Measurements from ENCODE around the gene ZNF821. TPM values are rescaled to one million over a fixed set of nuclear protein-coding genes. Genes with fewer than 3 reads are reported as not detected.

Gene ZNF821, protein sequence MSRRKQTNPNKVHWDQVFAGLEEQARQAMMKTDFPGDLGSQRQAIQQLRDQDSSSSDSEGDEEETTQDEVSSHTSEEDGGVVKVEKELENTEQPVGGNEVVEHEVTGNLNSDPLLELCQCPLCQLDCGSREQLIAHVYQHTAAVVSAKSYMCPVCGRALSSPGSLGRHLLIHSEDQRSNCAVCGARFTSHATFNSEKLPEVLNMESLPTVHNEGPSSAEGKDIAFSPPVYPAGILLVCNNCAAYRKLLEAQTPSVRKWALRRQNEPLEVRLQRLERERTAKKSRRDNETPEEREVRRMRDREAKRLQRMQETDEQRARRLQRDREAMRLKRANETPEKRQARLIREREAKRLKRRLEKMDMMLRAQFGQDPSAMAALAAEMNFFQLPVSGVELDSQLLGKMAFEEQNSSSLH
- total RNA-seq (2012; rRNA removed) = 2.2 and 3.5 TPM in 2 replicates

DNA sequence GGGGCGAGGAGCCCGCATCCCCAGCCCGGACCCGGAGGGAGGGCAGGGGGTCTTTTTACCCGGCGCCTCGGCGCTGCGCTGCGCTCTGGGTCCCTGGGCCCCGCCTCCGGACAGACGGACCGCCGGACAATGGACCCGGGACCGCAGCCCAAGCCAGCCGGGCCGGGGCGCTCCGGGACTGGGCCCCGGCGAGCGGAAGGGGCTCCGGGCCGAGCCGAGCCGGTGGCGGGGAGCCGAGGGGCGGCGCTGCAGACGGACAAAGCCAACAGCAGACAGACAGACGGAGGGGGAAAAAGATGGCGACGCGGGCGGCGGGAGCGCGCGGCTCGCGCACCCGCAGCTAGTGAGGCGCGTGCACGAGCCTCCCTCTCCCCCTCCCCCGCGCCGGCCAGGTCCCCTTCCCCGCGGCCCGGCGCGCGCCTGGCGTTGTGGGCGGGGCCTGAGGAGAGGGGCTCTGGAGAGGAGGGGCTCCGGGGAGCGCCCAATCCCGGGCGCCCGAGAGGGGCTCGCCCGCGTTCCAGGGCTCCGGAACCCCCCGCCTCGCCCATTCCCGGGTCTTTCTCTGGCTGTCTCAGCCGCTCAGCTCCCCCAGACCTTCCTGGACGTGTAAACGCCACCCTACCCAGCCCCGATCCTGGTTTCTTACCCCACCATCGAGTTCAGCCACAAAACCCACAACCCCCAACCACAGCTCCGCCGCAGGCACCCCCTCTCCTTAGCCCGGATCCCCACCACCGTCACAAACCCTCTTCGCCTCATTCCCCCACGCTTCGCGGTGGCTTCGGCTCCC lies at the start of gene ZNF821:
Gene ZNF821, minus strand, starts transcription at position 334 of the 790 bp plus-strand sequence. CDS start 4,236 bp downstream, outside the sequence.
- Histone ChIP-seq H3K4me2 (ENCODE audit: low read length) (peak within 1 kb of the TSS; percentile 99), H3K4me3 (ENCODE audit: low read length) (peak within 1 kb of the TSS; percentile 88), H3K36me3 (ENCODE audit: insufficient read depth, low read length) (peaks cover 12% of the 10 kb centered on the region), H3K9ac (ENCODE audit: low read depth, low read length) (peak within 1 kb of the TSS; percentile 93), H3K27me3 (ENCODE audit: control insufficient read depth, insufficient read depth, low read length) (no peaks in the 10 kb centered on the region), H3K9me3 (replicated peaks; ENCODE audit: low read length) (no peaks in the 10 kb centered on the region), H3K4me1 (ENCODE audit: control insufficient read depth, insufficient read depth, low read length) (peaks cover 11% of the 10 kb centered on the region)

DNA sequence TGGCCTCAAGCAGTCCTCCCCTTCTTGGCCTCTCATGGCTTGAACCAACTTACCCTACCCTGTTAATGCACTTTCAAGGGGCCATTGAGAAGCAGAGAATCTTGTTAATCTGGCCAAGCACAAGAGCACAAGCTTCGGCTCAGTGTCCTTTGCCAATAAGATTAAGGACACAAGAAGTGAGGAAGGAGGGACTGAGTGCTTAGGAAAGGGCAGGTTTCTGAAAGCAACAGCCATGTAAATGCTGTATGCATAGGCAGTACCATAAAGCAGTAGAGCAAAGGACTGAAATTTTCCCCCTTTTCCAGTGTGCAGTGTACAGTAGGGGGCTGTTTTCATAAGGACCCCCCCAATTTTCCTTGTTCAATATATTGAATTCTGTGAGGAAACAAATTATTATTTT lies 49.0 kb upstream of the ZNF821 start:
- Histone ChIP-seq H3K4me2 (ENCODE audit: low read length) (no peak overlapping the region), H3K9ac (ENCODE audit: low read depth, low read length) (no peak overlapping the region), H3K4me1 (ENCODE audit: control insufficient read depth, insufficient read depth, low read length) (peaks cover 25% of the 10 kb centered on the region), H3K36me3 (ENCODE audit: insufficient read depth, low read length) (peaks cover 51% of the 10 kb centered on the region), H3K27me3 (ENCODE audit: control insufficient read depth, insufficient read depth, low read length) (no peaks in the 10 kb centered on the region), H3K4me3 (ENCODE audit: low read length) (no peak overlapping the region), H3K9me3 (replicated peaks; ENCODE audit: low read length) (no peaks in the 10 kb centered on the region)

DNA sequence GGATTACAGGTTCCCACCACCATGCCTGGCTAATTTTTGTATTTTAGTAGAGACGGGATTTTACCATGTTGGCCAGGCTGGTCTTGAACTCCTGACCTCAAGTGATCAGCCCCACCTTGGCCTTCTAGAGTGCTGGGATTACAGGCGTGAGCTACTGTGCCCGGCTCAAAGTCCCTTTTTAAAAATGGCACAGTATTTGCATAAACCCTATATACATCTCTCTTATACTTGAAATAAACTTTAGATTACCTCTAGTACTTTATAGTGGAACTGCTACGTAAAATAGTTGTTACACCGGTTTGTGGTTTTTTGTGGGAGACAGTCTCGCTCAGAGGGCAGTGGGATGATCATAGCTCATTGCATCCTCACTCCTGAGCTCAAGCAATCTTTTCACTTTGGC lies 47.6 kb upstream of the ZNF821 start:
- Histone ChIP-seq H3K9ac (ENCODE audit: low read depth, low read length) (no peak overlapping the region), H3K4me2 (ENCODE audit: low read length) (no peak overlapping the region), H3K4me1 (ENCODE audit: control insufficient read depth, insufficient read depth, low read length) (peaks cover 39% of the 10 kb centered on the region), H3K9me3 (replicated peaks; ENCODE audit: low read length) (no peaks in the 10 kb centered on the region), H3K4me3 (ENCODE audit: low read length) (no peak overlapping the region), H3K27me3 (ENCODE audit: control insufficient read depth, insufficient read depth, low read length) (no peaks in the 10 kb centered on the region), H3K36me3 (ENCODE audit: insufficient read depth, low read length) (peaks cover 63% of the 10 kb centered on the region)

DNA sequence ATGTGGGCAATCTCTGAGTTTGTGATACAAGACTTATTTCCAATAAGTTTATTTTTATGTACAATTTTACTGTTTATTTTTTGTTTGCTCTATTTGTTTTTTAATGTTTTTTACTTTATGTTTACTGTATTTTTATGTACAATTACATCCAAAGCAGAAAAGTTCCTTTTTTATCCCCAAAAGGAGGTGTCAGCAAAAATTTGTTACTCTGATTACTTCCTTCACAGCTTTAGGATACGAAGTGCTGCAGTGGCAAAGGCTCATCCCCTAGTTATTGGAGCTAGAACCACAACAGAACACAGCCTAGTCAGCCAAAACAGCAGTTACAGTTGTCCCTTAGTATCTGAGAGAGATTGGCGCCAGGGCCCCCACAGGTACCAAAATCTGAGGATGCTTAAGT lies 47.0 kb upstream of the ZNF821 start:
- no peaks in the 10 kb centered on the region for H3K27me3 ChIP-seq (ENCODE audit: control insufficient read depth, insufficient read depth, low read length)
- no peak overlapping the region for H3K4me3 ChIP-seq (ENCODE audit: low read length)

DNA sequence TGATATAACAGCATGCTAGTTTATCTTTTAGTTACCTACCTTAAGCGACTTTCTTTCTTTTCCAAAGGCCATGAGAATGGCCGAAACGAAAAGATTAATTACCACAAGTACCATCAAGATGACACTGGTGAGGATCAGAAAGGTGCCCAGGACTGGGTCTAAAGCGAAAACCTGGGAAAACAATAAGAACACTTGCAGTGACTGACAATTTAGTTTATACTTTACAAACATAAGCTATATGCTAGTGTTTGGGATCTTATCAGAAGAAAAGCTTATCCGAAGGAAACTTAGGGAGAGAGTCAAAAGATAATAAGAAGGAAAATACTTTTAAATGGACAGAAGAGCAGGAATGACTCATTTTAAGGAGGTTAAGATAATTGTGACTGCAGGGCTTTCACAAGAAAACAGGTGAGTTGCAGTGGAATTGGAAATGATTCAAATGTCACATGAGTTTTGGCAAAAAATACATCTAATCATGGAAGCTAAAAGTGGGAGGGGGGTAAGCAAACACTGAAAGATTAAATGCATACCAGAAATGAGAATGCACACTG lies 46.1 kb upstream of the ZNF821 start:
- H3K27me3 ChIP-seq (ENCODE audit: control insufficient read depth, insufficient read depth, low read length) = no peaks in the 10 kb centered on the region
- H3K4me2 ChIP-seq (ENCODE audit: low read length) = no peak overlapping the region
- peaks cover 43% of the 10 kb centered on the region for H3K4me1 ChIP-seq (ENCODE audit: control insufficient read depth, insufficient read depth, low read length)
- peaks cover 58% of the 10 kb centered on the region for H3K36me3 ChIP-seq (ENCODE audit: insufficient read depth, low read length)
- no peaks in the 10 kb centered on the region for H3K9me3 ChIP-seq (replicated peaks; ENCODE audit: low read length)
- H3K9ac ChIP-seq (ENCODE audit: low read depth, low read length) = no peak overlapping the region
- no peak overlapping the region for H3K4me3 ChIP-seq (ENCODE audit: low read length)

More for the DNA sequence above, 47.0 kb upstream of the ZNF821 start:
- Histone ChIP-seq H3K4me2 (ENCODE audit: low read length) (no peak overlapping the region), H3K9me3 (replicated peaks; ENCODE audit: low read length) (no peaks in the 10 kb centered on the region), H3K9ac (ENCODE audit: low read depth, low read length) (no peak overlapping the region), H3K36me3 (ENCODE audit: insufficient read depth, low read length) (peaks cover 64% of the 10 kb centered on the region), H3K4me1 (ENCODE audit: control insufficient read depth, insufficient read depth, low read length) (peaks cover 43% of the 10 kb centered on the region)

DNA sequence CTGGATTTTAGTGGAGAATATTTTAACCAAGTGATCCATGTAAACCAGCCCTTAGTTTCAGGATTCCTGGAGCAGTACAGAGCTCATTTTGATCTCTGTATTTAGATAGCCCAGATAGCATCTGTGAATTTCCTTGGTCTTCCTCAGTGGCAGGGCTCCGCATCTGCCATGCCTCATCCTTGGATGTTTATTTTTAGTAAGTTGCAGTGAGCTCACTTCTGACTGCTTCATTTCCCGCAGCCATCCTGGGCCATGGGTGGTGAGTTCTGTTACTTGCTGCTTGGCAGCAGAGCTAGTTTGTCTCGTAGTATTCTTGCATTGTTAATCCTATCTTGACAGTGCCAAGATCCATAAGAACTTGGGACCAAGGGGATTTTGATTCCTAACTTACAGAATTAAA lies 45.1 kb upstream of the ZNF821 start:
- peak overlapping the region; percentile 27 for H3K4me3 ChIP-seq (ENCODE audit: low read length)
- H3K4me1 ChIP-seq (ENCODE audit: control insufficient read depth, insufficient read depth, low read length) = peaks cover 45% of the 10 kb centered on the region
- H3K4me2 ChIP-seq (ENCODE audit: low read length) = peak overlapping the region; percentile 39
- H3K9me3 ChIP-seq (replicated peaks; ENCODE audit: low read length) = no peaks in the 10 kb centered on the region
- H3K36me3 ChIP-seq (ENCODE audit: insufficient read depth, low read length) = peaks cover 56% of the 10 kb centered on the region
- peak overlapping the region; percentile 29 for H3K9ac ChIP-seq (ENCODE audit: low read depth, low read length)
- no peaks in the 10 kb centered on the region for H3K27me3 ChIP-seq (ENCODE audit: control insufficient read depth, insufficient read depth, low read length)

DNA sequence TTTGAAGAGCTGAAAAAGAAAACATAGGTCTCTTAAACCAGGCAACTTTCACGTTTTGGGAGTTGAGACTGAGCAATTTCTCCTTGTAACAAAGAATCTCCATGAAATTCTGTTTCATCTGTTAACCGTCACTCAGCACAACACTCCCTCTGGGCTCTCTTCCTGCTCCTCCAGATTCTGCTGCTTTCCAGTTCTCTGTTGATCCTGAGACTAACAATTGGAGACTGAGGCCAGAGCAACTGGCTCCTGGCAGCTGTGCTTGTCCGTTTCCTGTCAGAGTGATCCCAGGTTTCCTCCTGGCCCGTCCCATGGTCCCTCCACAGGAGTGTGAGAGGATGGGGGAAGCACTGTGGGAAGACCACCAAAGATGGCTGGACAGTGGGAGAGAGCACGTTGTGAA lies 43.8 kb upstream of the ZNF821 start:
- peaks cover 68% of the 10 kb centered on the region for H3K36me3 ChIP-seq (ENCODE audit: insufficient read depth, low read length)
- no peaks in the 10 kb centered on the region for H3K9me3 ChIP-seq (replicated peaks; ENCODE audit: low read length)
- H3K4me1 ChIP-seq (ENCODE audit: control insufficient read depth, insufficient read depth, low read length) = peaks cover 39% of the 10 kb centered on the region
- no peak overlapping the region for H3K4me3 ChIP-seq (ENCODE audit: low read length)
- H3K27me3 ChIP-seq (ENCODE audit: control insufficient read depth, insufficient read depth, low read length) = no peaks in the 10 kb centered on the region
- no peak overlapping the region for H3K9ac ChIP-seq (ENCODE audit: low read depth, low read length)
- peak overlapping the region; percentile 23 for H3K4me2 ChIP-seq (ENCODE audit: low read length)

DNA sequence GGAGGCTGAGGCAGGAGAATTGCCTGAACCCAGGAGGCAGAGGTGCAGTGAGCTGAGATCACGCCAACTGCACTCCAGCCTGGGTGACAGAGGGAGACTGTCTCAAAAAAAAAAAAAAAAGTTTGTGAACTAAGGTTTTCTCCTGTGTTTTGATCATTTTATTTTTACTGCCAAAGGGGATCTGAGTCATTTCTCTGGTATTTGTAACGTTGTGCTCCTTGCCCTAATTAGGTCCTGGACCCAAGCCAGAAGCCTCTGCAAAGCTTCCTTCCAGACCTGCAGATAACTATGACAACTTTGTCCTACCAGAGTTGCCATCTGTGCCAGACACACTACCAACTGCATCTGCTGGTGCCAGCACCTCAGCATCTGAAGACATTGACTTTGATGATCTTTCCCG lies 43.4 kb upstream of the ZNF821 start:
- peak overlapping the region; percentile 26 for H3K9ac ChIP-seq (ENCODE audit: low read depth, low read length)
- H3K27me3 ChIP-seq (ENCODE audit: control insufficient read depth, insufficient read depth, low read length) = no peaks in the 10 kb centered on the region
- peak overlapping the region; percentile 31 for H3K4me2 ChIP-seq (ENCODE audit: low read length)

DNA sequence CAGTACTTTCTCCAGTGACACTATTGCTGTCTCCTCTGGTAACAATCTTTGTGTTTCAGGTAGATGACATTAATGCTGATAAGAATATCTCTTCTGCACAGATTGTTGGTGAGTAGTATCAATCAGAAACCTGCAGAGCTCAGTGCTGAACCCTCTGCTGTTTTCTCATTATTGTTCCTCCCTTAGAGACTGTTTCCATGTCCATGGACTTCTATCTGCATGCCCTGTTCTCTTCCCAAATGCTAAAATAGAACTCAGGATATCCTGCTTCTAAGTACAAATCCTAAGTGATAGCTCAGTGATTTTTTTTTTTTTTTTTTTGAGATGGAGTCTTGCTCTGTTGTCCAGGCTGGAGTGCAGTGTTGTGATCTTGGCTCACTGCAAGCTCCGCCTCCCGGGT lies 40.7 kb upstream of the ZNF821 start:
- H3K36me3 ChIP-seq (ENCODE audit: insufficient read depth, low read length) = peaks cover 80% of the 10 kb centered on the region
- H3K27me3 ChIP-seq (ENCODE audit: control insufficient read depth, insufficient read depth, low read length) = no peaks in the 10 kb centered on the region
- H3K9me3 ChIP-seq (replicated peaks; ENCODE audit: low read length) = no peaks in the 10 kb centered on the region
- no peak overlapping the region for H3K9ac ChIP-seq (ENCODE audit: low read depth, low read length)
- H3K4me3 ChIP-seq (ENCODE audit: low read length) = no peak overlapping the region
- H3K4me2 ChIP-seq (ENCODE audit: low read length) = no peak overlapping the region
- peaks cover 39% of the 10 kb centered on the region for H3K4me1 ChIP-seq (ENCODE audit: control insufficient read depth, insufficient read depth, low read length)

More for the DNA sequence above, 43.4 kb upstream of the ZNF821 start:
- H3K9me3 ChIP-seq (replicated peaks; ENCODE audit: low read length) = no peaks in the 10 kb centered on the region
- peaks cover 39% of the 10 kb centered on the region for H3K4me1 ChIP-seq (ENCODE audit: control insufficient read depth, insufficient read depth, low read length)
- peaks cover 72% of the 10 kb centered on the region for H3K36me3 ChIP-seq (ENCODE audit: insufficient read depth, low read length)
- H3K4me3 ChIP-seq (ENCODE audit: low read length) = no peak overlapping the region

DNA sequence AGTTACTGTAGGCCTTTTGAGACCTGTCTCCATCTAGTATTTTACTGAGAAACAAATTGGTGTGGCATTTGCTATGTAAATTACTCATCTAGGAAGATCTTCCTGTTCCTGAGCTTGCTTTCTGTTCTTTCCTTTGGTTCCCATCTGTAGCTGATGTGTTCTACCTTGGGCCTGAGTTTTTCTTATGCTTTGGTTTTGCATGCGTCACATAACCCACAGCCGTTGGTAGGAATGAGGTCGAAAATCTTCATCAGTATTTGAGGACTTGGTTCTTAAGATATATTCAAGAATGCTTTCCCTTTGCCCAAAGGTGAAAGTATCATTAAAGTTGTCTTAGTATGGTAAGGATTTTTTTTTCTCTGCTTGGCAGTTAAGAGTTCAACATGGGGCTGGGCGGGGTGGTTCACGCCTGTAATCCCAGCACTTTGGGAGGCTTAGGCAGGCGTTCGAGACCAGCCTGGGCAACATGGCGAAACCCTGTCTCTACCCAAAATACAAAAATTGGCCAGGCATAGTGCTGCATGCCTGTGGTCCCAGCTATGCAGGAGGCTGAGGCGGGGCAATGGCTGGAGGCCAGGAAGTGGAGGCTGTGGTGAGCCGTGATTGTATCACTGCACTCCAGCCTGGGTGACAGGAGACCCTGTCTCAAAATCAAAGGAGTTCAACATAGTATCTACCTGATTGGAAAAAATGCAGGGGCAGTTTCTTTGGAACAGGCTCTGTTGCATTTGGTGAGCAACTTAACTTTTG lies 40.1 kb upstream of the ZNF821 start:
- Histone ChIP-seq H3K27me3 (ENCODE audit: control insufficient read depth, insufficient read depth, low read length) (no peaks in the 10 kb centered on the region), H3K4me3 (ENCODE audit: low read length) (no peak overlapping the region), H3K36me3 (ENCODE audit: insufficient read depth, low read length) (peaks cover 81% of the 10 kb centered on the region), H3K4me1 (ENCODE audit: control insufficient read depth, insufficient read depth, low read length) (peaks cover 34% of the 10 kb centered on the region), H3K9ac (ENCODE audit: low read depth, low read length) (no peak overlapping the region), H3K9me3 (replicated peaks; ENCODE audit: low read length) (no peaks in the 10 kb centered on the region), H3K4me2 (ENCODE audit: low read length) (no peak overlapping the region)

DNA sequence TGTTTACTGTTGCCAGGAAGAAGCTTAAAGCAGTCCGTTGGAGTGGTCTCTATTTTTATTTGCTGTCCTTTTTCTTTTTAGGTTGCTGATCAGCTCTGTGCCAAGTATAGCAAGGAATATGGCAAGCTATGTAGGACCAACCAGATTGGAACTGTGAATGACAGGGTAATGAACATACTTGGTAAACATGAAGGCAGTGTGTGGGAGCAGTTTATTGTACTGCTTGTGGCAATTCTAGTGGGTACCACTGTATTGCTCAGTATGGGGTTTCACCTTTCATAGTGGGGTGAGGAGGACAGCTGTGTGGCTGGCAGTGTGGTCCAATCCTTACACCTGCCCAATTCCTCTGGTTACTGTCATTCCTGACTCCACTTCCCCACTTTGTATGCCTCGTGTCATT lies 36.7 kb upstream of the ZNF821 start:
- no peaks in the 10 kb centered on the region for H3K27me3 ChIP-seq (ENCODE audit: control insufficient read depth, insufficient read depth, low read length)
- H3K9me3 ChIP-seq (replicated peaks; ENCODE audit: low read length) = no peaks in the 10 kb centered on the region
- H3K4me1 ChIP-seq (ENCODE audit: control insufficient read depth, insufficient read depth, low read length) = peaks cover 13% of the 10 kb centered on the region
- no peak overlapping the region for H3K4me2 ChIP-seq (ENCODE audit: low read length)
- H3K4me3 ChIP-seq (ENCODE audit: low read length) = no peak overlapping the region
- H3K36me3 ChIP-seq (ENCODE audit: insufficient read depth, low read length) = peaks cover 79% of the 10 kb centered on the region
- no peak overlapping the region for H3K9ac ChIP-seq (ENCODE audit: low read depth, low read length)
